Measurements from ENCODE around the gene RAMACL.

RAMACL gene

DNA sequence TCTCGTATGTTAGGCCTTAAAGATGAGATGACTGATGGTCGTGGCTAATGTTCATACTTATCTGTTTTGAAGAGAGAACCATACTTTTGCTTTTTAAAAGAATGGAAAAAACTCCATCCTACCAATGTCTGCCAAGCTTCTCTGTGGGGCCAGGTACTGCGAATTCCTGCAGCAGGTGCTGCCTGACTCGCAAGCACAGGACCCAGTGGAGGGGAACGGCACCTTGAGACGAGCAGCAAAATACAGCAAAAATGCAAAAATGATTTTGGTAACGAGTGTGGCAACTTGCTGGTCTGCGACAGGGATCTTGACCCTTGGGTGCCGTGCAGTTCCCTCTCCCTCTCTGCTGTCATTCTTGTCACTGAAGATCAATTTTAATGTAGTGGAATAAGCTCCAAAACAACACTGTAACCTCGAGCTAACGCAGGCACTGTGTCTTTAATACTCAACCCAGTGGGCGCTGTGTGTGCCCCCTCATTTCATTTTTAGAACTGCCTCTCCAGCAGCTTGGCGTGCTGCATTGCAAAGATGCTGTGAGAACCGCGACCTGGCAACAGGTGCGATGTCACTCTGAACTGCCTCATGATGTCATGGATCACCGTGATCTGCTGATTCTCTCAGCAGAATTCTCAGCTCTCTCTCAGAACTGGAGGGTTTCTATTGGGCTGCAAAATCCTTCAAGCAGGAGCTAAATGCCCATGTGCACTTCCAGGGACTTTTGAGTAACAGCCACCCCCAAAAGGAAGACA is 51.6 kb downstream of the RAMACL start:
- in situ Hi-C loops (cut with MboI; ENCODE audit: low sequenced_read_pairs), result no loop called here

DNA sequence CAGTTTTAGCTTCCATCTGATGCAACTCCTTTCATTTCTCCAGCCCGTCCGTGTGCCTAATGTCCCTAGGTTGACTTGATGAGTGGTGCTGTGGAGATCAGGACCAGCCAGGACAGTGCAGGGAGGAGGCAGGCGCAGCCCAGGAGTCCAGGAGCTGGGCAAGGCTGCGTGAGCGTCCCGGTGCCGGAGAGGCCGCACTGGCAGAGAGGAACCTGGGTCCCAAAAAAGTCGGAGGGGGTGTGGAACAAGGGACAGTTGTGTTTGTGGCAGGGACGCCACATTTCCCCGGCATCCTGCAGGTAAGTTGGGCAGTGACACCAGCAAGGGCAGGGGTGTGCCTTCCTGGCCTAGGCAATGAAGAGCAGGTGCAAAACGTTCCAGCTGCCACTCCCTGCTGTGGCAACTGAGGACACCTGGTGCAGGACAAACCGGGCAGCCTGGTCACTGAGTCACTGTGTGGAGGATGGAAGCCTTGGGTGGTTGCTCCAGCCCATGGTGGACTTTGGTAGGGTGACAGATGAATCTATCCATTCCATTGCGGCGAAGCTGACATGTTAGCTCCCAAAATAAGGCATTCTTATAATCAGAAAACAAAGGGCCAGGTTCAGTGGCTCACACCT is 53.2 kb downstream of the RAMACL start:
- in situ Hi-C loops (cut with MboI; ENCODE audit: low sequenced_read_pairs), result no loop called here

Measured in HL-60/S4 (cell line).